ENCODE measurements around the gene STUB1. TPM values are rescaled to one million over a fixed set of nuclear protein-coding genes. Genes with fewer than 3 reads are reported as not detected.

Gene STUB1
- total RNA-seq, 1 experiment from 2014 or later: 102 TPM

GRCh38 chr16:698911-699671 is 18.9 kb downstream of the STUB1 start:
- no peak overlapping the region for H3K18ac ChIP-seq (ENCODE audit: insufficient read length, low read depth, low read length)
- H2BK120ac ChIP-seq (ENCODE audit: low read depth, low read length, poor library complexity, severe bottlenecking): no peak overlapping the region
- H4K91ac ChIP-seq (ENCODE audit: insufficient read length, low read depth, low read length): no peak overlapping the region
- H3K4me1 ChIP-seq (ENCODE audit: insufficient read depth, low read length): no peaks in the 10 kb centered on the region
- TF ChIP-seq, protein P1, sequence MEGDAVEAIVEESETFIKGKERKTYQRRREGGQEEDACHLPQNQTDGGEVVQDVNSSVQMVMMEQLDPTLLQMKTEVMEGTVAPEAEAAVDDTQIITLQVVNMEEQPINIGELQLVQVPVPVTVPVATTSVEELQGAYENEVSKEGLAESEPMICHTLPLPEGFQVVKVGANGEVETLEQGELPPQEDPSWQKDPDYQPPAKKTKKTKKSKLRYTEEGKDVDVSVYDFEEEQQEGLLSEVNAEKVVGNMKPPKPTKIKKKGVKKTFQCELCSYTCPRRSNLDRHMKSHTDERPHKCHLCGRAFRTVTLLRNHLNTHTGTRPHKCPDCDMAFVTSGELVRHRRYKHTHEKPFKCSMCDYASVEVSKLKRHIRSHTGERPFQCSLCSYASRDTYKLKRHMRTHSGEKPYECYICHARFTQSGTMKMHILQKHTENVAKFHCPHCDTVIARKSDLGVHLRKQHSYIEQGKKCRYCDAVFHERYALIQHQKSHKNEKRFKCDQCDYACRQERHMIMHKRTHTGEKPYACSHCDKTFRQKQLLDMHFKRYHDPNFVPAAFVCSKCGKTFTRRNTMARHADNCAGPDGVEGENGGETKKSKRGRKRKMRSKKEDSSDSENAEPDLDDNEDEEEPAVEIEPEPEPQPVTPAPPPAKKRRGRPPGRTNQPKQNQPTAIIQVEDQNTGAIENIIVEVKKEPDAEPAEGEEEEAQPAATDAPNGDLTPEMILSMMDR (conservative IDR thresholded peaks at IDR 0.05): no peak
- H2BK12ac ChIP-seq (ENCODE audit: insufficient read length, low read depth, low read length): no peak overlapping the region
- H3K14ac ChIP-seq (ENCODE audit: insufficient read depth, low read length): no peak overlapping the region
- Mint-ChIP-seq H3K4me1 (peaks cover 0 to 12% of the 10 kb centered on the region in 2 experiments; a peak in 2 of 4 replicates), H3K4me3 (no peak overlapping the region), H3K27me3 (ENCODE audit: low read depth) (peaks cover 94% of the 10 kb centered on the region), H3K9me3 (no peaks in the 10 kb centered on the region), H3K36me3 (ENCODE audit: insufficient read depth in 1 of 3, low read depth in 3 of 3) (peaks cover 0 to 3% (median 0%) of the 10 kb centered on the region in 3 experiments; a peak in 2 of 7 replicates), H3K27ac (no peak overlapping the region)
- H3K27ac ChIP-seq (ENCODE audit: insufficient read length, low read depth, low read length): no peak overlapping the region
- H3K4ac ChIP-seq (ENCODE audit: low read depth, low read length): no peak overlapping the region
- H4K5ac ChIP-seq (ENCODE audit: insufficient read length, low read depth, low read length): no peak overlapping the region
- H2AFZ ChIP-seq (ENCODE audit: low read length): no peak overlapping the region
- no peak overlapping the region for H3K9ac ChIP-seq (ENCODE audit: extremely low read depth, insufficient read length, low read length)
- H3K4me2 ChIP-seq (ENCODE audit: insufficient read depth, insufficient read length, low read length): no peak overlapping the region
- no CpG with 5 or more reads among the region's 19 CpGs for WGBS (ENCODE audit: extremely low coverage, insufficient read length, low lambda C conversion rate)
- peaks cover 15% of the 10 kb centered on the region for H3K23me2 ChIP-seq (ENCODE audit: insufficient read length, low read depth, low read length, poor library complexity, severe bottlenecking)
- H3K27me3 ChIP-seq (ENCODE audit: insufficient read depth, low read length): peaks cover 39% of the 10 kb centered on the region
- H4K8ac ChIP-seq (replicated peaks; ENCODE audit: insufficient read length, low read depth, low read length): no peak overlapping the region
- H3K23ac ChIP-seq (ENCODE audit: insufficient read length, low read depth, low read length): no peak overlapping the region
- H2BK15ac ChIP-seq (ENCODE audit: low read depth, low read length): no peak overlapping the region
- H2BK20ac ChIP-seq (ENCODE audit: low read depth, low read length, poor library complexity, severe bottlenecking): no peak overlapping the region
- no peak overlapping the region for H2AK5ac ChIP-seq (ENCODE audit: insufficient read length, low read length)
- H3K79me1 ChIP-seq (ENCODE audit: insufficient read depth, low read depth, low read length, poor library complexity, severe bottlenecking): no peaks in the 10 kb centered on the region
- no peak overlapping the region for H2BK5ac ChIP-seq (ENCODE audit: insufficient read length, low read length)
- H4K20me1 ChIP-seq (ENCODE audit: control insufficient read depth, insufficient read depth, insufficient read length): no peaks in the 10 kb centered on the region
- H3T11ph ChIP-seq (ENCODE audit: low read length): no peak overlapping the region
- H3K79me2 ChIP-seq (ENCODE audit: insufficient read depth, low read length): no peaks in the 10 kb centered on the region
- no peaks in the 10 kb centered on the region for H3K9me3 ChIP-seq (ENCODE audit: control insufficient read depth, low read depth, low read length)
- no peak overlapping the region for H3K56ac ChIP-seq (ENCODE audit: insufficient read length, low read depth, low read length)
- DNase-seq: no peak

Data from H9 (cell line).